Neural cell (in vitro differentiated cells): ENCODE data around the gene GRM3. TPM values are rescaled to one million over a fixed set of nuclear protein-coding genes. Genes with fewer than 3 reads are reported as not detected.

Experiments
- H2AFZ ChIP-seq: fragments of 200-600, 300-800 bp; sonication (generic), shearing (Covaris generic); 2 replicates; pipeline ENCODE4 v1.6.0; 2014; ENCODE audit warnings: low read depth, mild to moderate bottlenecking, antibody characterized with exemption, low read length, moderate library complexity
- H3F3A ChIP-seq: fragments of 200-600 bp; shearing (Covaris generic); 2 replicates; pipeline ENCODE4 v1.6.1; 2016; ENCODE audit warnings: mild to moderate bottlenecking, moderate library complexity, mixed read lengths, antibody characterized with exemption, low read length; ENCODE audit not compliant: insufficient read depth, poor library complexity, severe bottlenecking
- H3K27ac ChIP-seq: fragments of 200-600, 300-800 bp; sonication (generic), shearing (Covaris generic); 2 replicates; pipeline ENCODE4 v1.5.1; 2014; ENCODE audit warnings: mild to moderate bottlenecking, low read length, moderate library complexity
- H3K27me3 ChIP-seq: fragments of 300-800, 200-600 bp; sonication (generic), shearing (Covaris generic); 2 replicates; pipeline ENCODE4 v1.6.0; 2014; ENCODE audit warnings: mild to moderate bottlenecking, low read depth, low read length, moderate library complexity; ENCODE audit not compliant: insufficient read depth
- H3K36me3 ChIP-seq: fragments of 300-800, 200-600 bp; sonication (generic), shearing (Covaris generic); 2 replicates; pipeline ENCODE4 v1.5.1; 2014; ENCODE audit warnings: mild to moderate bottlenecking, antibody characterized with exemption, low read length, moderate library complexity; ENCODE audit not compliant: insufficient read depth
- H3K4me2 ChIP-seq: fragments of 300-800, 200-600 bp; sonication (generic), shearing (Covaris generic); 2 replicates; pipeline ENCODE4 v1.6.0; 2014; ENCODE audit warnings: mild to moderate bottlenecking, low read length
- H3K4me3 ChIP-seq: fragments of 300-800, 200-600 bp; sonication (generic), shearing (Covaris generic); 2 replicates; pipeline ENCODE4 v1.5.1; 2014; ENCODE audit warnings: mild to moderate bottlenecking, low read length, moderate library complexity
- H3K79me2 ChIP-seq: fragments of 200-600 bp; shearing (Covaris generic); replicated peaks from 2 replicates; pipeline ENCODE4 v1.6.0; 2014; ENCODE audit warnings: mild to moderate bottlenecking, low read length, moderate library complexity; ENCODE audit not compliant: insufficient read depth
- H3K9ac ChIP-seq: fragments of 300-800, 200-600 bp; sonication (generic), shearing (Covaris generic); 2 replicates; pipeline ENCODE4 v1.6.1; 2016; ENCODE audit warnings: mild to moderate bottlenecking, low read length, mixed read lengths
- H3K9me2 ChIP-seq: fragments of 200-600 bp; shearing (Covaris generic); 2 replicates; pipeline ENCODE4 v1.6.1; 2016; ENCODE audit warnings: mild to moderate bottlenecking, low read length, mixed read lengths; ENCODE audit not compliant: insufficient read depth
- H3K9me3 ChIP-seq: fragments of 200-600, 300-800 bp; sonication (generic), shearing (Covaris generic); 2 replicates; pipeline ENCODE4 v1.6.1; 2016; ENCODE audit warnings: mild to moderate bottlenecking, mixed run types, low read length, moderate library complexity, mixed read lengths
- H4K20me1 ChIP-seq: fragments of 200-600 bp; shearing (Covaris generic); 2 replicates; pipeline ENCODE4 v1.6.1; 2016; ENCODE audit warnings: mild to moderate bottlenecking, mixed run types; ENCODE audit not compliant: insufficient read depth
- EP300 ChIP-seq: fragments of 450-650 bp; conservative IDR thresholded peaks from 2 replicates; pipeline ENCODE4 v1.6.1; 2014; ENCODE audit warnings: antibody characterized with exemption, mild to moderate bottlenecking, moderate library complexity; ENCODE audit not compliant: poor library complexity, severe bottlenecking
- EZH2 ChIP-seq: fragments of 200-600, 300-800 bp; shearing (Covaris generic), sonication (generic); IDR thresholded peaks from 2 replicates; pipeline ENCODE4 v1.6.1; 2014; ENCODE audit warnings: antibody characterized with exemption, low read length, borderline replicate concordance, mild to moderate bottlenecking; ENCODE audit not compliant: insufficient read depth, poor library complexity, severe bottlenecking
- MXI1 ChIP-seq: fragments of 450-650 bp; conservative IDR thresholded peaks from 2 replicates; pipeline ENCODE4 v1.6.1; 2014; ENCODE audit warnings: antibody characterized with exemption, mild to moderate bottlenecking; ENCODE audit not compliant: poor library complexity, severe bottlenecking
- POLR2AphosphoS5 ChIP-seq: IDR thresholded peaks from 2 replicates; pipeline ENCODE4 v1.6.1; 2012
- RAD21 ChIP-seq: fragments of 450-650 bp; conservative IDR thresholded peaks from 2 replicates; pipeline ENCODE4 v1.6.1; 2014; ENCODE audit warnings: antibody characterized with exemption, mild to moderate bottlenecking, moderate library complexity
- SMC3 ChIP-seq: fragments of 450-650 bp; conservative IDR thresholded peaks from 2 replicates; pipeline ENCODE4 v1.6.1; 2014; ENCODE audit warnings: antibody characterized with exemption, mild to moderate bottlenecking, moderate library complexity; ENCODE audit not compliant: poor library complexity
- TAF1 ChIP-seq: IDR thresholded peaks from 2 replicates; pipeline ENCODE4 v1.6.1; 2012; ENCODE audit warnings: low read depth
- polyA minus RNA-seq: library from RNA; depleted of rRNA, polyadenylated mRNA; stranded (reverse); fragments of >200 nt; gene quantifications from 2 replicates; pipeline ENCODE4 v1.2.3, GENCODE V29; 2014
- polyA plus RNA-seq: library from polyadenylated mRNA; depleted of rRNA; stranded (reverse); fragments of >200 nt; gene quantifications from 2 replicates; pipeline ENCODE4 v1.2.3, GENCODE V29; 2014
- TF ChIP-seq, protein P1 (sequence below): IDR thresholded peaks from 2 replicates; pipeline ENCODE4 v1.6.1; 2012; ENCODE audit warnings: borderline replicate concordance
- TF ChIP-seq, protein P2 (sequence below): fragments of 450-650 bp; IDR thresholded peaks from 2 replicates; pipeline ENCODE4 v1.5.1; 2014; ENCODE audit warnings: antibody characterized with exemption, mild to moderate bottlenecking, moderate library complexity; ENCODE audit not compliant: poor library complexity, severe bottlenecking

GRM3 gene
- 15.9 TPM in 2 replicates for polyA plus RNA-seq
- polyA minus RNA-seq = 25.8 and 26.0 TPM in 2 replicates

DNA sequence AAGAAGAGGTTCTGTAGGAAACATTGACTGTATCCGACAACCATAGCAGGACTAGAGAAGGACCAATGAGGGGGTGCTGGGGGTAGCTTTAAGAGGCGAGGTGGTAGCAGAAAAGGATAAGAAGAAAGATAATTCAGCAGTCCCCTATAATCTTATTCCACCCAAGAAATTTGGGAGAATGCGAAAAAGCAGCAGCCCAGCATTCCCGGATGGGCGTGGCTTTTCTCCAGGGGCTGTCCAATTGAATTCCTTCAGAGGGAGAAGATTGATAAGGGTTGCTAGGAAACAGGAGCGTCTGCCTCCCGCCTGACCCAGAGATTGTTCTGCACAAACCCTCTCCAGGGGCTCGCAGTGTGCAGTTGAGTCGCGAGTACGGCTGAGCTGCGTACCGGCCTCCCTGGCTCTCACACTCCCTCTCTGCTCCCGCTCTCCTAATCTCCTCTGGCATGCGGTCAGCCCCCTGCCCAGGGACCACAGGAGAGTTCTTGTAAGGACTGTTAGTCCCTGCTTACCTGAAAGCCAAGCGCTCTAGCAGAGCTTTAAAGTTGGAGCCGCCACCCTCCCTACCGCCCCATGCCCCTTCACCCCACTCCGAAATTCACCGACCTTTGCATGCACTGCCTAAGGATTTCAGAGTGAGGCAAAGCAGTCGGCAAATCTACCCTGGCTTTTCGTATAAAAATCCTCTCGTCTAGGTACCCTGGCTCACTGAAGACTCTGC lies at the start of gene GRM3:
Gene GRM3 (plus strand): TSS at position 349 of the 721 bp plus-strand sequence. CDS start 121,237 bp downstream, outside the sequence.
- no peaks in the 10 kb centered on the region for H3K9me3 ChIP-seq
- H3K9ac ChIP-seq = peak within 1 kb of the TSS; percentile 59
- no peaks in the 10 kb centered on the region for H3K36me3 ChIP-seq
- no peaks in the 10 kb centered on the region for H3K79me2 ChIP-seq
- peak within 1 kb of the TSS; percentile 42 for H3K27ac ChIP-seq
- H3K4me3 ChIP-seq = peak within 1 kb of the TSS; percentile 69
- no peaks in the 10 kb centered on the region for H4K20me1 ChIP-seq
- H3K9me2 ChIP-seq = no peaks in the 10 kb centered on the region
- peaks cover 19% of the 10 kb centered on the region for H3K27me3 ChIP-seq
- H2AFZ ChIP-seq = peak within 1 kb of the TSS; percentile 38
- TF ChIP-seq SMC3 (peak; percentile 15), TAF1 (no peak), EZH2 (no peak), RAD21 (no peak), POLR2AphosphoS5 (peak; percentile 75), MXI1 (no peak), EP300 (no peak)
- TF ChIP-seq, protein P1, sequence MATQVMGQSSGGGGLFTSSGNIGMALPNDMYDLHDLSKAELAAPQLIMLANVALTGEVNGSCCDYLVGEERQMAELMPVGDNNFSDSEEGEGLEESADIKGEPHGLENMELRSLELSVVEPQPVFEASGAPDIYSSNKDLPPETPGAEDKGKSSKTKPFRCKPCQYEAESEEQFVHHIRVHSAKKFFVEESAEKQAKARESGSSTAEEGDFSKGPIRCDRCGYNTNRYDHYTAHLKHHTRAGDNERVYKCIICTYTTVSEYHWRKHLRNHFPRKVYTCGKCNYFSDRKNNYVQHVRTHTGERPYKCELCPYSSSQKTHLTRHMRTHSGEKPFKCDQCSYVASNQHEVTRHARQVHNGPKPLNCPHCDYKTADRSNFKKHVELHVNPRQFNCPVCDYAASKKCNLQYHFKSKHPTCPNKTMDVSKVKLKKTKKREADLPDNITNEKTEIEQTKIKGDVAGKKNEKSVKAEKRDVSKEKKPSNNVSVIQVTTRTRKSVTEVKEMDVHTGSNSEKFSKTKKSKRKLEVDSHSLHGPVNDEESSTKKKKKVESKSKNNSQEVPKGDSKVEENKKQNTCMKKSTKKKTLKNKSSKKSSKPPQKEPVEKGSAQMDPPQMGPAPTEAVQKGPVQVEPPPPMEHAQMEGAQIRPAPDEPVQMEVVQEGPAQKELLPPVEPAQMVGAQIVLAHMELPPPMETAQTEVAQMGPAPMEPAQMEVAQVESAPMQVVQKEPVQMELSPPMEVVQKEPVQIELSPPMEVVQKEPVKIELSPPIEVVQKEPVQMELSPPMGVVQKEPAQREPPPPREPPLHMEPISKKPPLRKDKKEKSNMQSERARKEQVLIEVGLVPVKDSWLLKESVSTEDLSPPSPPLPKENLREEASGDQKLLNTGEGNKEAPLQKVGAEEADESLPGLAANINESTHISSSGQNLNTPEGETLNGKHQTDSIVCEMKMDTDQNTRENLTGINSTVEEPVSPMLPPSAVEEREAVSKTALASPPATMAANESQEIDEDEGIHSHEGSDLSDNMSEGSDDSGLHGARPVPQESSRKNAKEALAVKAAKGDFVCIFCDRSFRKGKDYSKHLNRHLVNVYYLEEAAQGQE = peak; percentile 78
- TF ChIP-seq, protein P2, sequence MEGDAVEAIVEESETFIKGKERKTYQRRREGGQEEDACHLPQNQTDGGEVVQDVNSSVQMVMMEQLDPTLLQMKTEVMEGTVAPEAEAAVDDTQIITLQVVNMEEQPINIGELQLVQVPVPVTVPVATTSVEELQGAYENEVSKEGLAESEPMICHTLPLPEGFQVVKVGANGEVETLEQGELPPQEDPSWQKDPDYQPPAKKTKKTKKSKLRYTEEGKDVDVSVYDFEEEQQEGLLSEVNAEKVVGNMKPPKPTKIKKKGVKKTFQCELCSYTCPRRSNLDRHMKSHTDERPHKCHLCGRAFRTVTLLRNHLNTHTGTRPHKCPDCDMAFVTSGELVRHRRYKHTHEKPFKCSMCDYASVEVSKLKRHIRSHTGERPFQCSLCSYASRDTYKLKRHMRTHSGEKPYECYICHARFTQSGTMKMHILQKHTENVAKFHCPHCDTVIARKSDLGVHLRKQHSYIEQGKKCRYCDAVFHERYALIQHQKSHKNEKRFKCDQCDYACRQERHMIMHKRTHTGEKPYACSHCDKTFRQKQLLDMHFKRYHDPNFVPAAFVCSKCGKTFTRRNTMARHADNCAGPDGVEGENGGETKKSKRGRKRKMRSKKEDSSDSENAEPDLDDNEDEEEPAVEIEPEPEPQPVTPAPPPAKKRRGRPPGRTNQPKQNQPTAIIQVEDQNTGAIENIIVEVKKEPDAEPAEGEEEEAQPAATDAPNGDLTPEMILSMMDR = no peak
- peak within 1 kb of the TSS; percentile 56 for H3K4me2 ChIP-seq
- H3F3A ChIP-seq = no peaks in the 10 kb centered on the region

DNA sequence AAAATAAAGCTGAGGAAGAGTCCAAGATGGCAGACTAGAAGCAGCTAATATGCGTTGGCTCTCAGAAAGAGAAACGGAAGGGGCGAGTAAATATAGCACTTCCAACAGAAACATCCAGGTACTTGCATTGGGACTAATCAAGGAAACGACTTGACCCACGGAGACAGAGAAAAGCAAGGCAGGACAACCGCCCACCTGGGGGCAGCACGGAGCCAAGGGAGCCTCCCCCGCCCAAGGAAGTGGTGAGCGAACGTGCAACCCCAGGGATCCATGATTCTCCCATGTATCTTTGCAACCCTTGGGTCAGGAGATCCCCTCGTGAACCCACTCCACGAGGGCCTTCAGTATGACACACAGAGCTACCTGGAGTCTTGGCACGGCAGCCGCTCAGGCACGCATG lies 45.4 kb upstream of the GRM3 start:
- H3K9ac ChIP-seq = no peak overlapping the region
- H3K36me3 ChIP-seq = no peaks in the 10 kb centered on the region
- H3K27ac ChIP-seq = no peak overlapping the region
- no peak overlapping the region for H2AFZ ChIP-seq
- no peaks in the 10 kb centered on the region for H4K20me1 ChIP-seq
- H3K79me2 ChIP-seq = peaks cover 5% of the 10 kb centered on the region
- H3K4me3 ChIP-seq = no peak overlapping the region
- H3K9me2 ChIP-seq = no peaks in the 10 kb centered on the region
- no peak overlapping the region for H3K4me2 ChIP-seq
- H3K9me3 ChIP-seq = no peaks in the 10 kb centered on the region
- H3F3A ChIP-seq = no peaks in the 10 kb centered on the region
- no peaks in the 10 kb centered on the region for H3K27me3 ChIP-seq
- no peak for TF ChIP-seq TAF1
- TF ChIP-seq, protein P1 = no peak
- no peak for TF ChIP-seq RAD21
- no peak for TF ChIP-seq SMC3
